NCI-H2171 (cell line): ENCODE results near the gene SMPDL3A.
A peak's percentile ranks its signal among the peaks of the same experiment; 100 is the strongest.

Experiments used
- DNase-seq: peaks from one replicate; lab custom pipeline; 2025; lab: John Stamatoyannopoulos, UW

SMPDL3A gene

GRCh38 chr6:122804962-122805485 lies 16.0 kb downstream of the SMPDL3A start:
- no peak for DNase-seq

DNA sequence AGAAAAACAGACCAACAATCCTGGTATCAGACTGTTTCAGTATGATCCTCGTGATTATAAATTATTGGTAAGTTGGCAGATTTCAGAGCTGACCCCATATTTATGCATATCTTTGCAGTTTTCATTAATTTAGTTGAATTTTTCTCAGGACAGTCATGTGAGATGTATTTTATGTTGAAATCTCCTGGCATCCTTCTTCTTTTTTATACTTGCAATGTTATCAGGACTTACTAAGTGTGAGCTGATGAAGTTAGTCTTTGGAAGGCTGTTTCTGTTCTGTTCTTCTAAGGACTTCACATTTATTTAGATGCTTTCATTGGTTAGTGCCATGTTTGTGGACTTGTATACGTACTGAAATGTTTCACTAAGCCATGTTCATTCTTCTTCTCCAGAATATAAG lies 17.2 kb downstream of the SMPDL3A start:
- no peak for DNase-seq

GRCh38 chr6:122808121-122808885 lies 19.2 kb downstream of the SMPDL3A start:
- no peak for DNase-seq

DNA sequence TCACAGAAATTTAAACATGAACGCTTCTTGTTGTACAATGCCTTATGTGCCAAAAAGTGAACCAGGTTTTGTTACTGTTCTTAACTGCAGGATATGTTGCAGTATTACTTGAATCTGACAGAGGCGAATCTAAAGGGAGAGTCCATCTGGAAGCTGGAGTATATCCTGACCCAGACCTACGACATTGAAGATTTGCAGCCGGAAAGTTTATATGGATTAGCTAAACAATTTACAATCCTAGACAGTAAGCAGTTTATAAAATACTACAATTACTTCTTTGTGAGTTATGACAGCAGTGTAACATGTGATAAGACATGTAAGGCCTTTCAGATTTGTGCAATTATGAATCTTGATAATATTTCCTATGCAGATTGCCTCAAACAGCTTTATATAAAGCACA lies 19.9 kb downstream of the SMPDL3A start:
- DNase-seq = no peak

- DNase-seq = no peak
Measured at GRCh38 chr6:122809691-122810090, 20.6 kb downstream of the SMPDL3A start.

GRCh38 chr6:122810189-122810588 lies 21.1 kb downstream of the SMPDL3A start:
- no peak for DNase-seq

GRCh38 chr6:122817358-122817757 lies 28.3 kb downstream of the SMPDL3A start:
- no peak for DNase-seq

DNA sequence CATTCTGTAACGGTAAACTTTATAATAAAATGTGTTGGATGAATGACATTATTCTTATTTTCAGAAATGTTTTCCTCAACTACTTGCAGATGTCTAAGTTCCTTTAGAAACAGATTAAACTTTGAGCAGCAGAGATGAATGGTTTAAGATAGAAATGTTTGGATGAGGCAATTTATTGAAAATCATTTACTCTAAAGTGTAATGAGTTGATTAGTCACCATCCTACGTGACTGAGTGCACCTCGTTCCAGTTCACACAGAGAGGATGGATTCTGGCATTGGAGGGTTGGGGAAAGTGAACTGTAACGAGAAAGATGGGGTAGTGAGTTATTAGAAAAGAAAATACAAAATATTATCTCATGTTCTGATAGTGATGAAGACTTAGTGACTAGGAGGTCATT lies 28.7 kb downstream of the SMPDL3A start:
- no peak for DNase-seq

GRCh38 chr6:122818866-122819265 lies 29.8 kb downstream of the SMPDL3A start:
- DNase-seq = no peak

DNA sequence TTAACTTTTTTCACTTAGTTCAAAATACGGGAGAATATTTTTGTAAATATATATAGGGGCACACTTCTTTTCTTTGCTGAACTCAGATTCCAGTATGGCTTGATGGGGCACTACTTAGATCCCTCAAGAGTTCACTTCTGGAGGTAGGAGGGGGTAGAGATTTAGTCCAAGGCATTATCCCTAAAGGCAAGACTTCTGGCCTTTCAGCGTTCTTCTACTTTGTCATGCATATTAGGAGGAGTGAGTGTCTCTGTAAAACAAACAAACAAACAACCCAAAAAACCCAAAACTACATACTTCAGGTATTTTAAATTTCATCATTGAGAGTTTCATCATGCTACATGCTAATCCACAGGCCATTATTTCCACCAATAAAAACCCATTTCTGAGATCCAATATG lies 32.0 kb downstream of the SMPDL3A start:
- no peak for DNase-seq

- DNase-seq = no peak
Measured at GRCh38 chr6:122825163-122825562, 36.1 kb downstream of the SMPDL3A start.

GRCh38 chr6:122829456-122829855 lies 40.4 kb downstream of the SMPDL3A start:
- no peak for DNase-seq

DNA sequence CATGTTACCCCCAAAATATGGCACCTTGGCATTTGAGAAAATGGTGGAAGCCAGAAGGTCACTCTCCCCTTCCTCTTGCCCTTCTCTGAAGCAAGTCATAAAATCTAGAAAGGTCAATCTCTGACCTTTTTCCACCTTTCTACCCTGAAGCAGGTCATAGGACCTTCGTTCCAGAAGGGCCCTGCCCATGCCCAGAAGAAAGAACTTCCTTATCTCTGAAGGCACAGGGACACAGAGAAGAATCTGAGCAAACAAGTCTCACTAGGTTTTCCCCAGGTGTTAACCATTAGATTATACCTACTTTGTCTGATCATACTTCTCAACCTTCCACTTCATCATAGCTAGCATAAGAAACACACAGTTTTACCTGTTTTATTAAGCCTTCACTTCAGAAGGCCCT lies 42.5 kb downstream of the SMPDL3A start:
- no peak for DNase-seq

GRCh38 chr6:122832459-122832858 lies 43.4 kb downstream of the SMPDL3A start:
- no peak for DNase-seq

DNA sequence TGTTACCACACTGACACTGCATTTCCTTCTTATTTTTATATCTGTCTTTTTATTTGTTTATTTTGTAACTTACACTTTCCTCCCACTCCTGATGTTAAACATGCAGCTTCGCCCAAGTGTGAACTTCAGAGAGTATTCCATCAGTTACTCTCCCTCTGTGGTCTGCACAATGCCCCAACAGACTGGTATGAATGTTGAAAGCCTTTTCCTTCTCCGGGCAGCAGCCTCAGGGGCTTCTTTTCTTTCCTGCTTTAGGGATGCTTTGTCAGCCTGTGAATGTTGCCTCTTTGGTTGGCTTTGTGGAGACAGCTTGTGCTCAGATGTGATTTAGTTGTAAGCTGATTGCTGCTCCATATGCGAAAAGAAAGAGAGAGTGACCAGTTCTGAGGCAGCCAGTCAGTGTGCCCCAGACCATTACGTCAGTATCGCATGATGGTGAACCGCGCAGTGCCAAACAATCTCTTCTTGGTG lies 44.0 kb downstream of the SMPDL3A start:
- DNase-seq = no peak

DNA sequence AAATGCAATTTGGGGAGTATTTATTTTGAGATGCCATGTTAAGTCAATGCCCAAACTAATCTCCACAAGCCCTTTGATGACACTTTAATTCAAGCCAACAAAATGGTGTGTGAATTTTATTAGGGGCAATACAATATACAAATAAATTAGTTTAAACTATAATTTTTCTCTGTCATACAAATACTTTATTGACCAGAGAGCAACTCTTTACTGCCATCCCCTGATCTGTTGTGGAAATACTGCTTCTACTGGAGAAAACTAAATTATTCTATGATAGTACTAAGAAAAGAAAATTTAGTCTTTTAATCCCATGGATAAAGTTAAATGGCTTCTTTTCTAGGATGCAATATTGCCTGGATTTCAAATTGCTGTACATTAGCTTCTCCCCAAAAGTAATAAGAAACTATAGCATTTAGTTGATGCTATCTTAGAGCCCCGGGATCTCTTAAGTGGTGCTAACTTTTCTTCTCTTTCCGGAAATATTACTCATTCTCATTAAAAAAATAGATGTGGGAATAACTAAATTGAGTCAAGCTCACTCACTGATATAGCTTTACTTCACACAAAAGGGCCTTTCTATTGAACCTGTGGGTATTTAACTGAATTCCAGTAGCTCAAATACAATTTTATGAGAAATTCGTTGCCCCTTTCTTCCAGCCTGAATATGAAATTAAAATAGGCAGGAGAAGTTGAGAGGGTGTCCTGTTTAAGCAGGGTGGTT lies 49.2 kb downstream of the SMPDL3A start:
- no peak for DNase-seq

DNA sequence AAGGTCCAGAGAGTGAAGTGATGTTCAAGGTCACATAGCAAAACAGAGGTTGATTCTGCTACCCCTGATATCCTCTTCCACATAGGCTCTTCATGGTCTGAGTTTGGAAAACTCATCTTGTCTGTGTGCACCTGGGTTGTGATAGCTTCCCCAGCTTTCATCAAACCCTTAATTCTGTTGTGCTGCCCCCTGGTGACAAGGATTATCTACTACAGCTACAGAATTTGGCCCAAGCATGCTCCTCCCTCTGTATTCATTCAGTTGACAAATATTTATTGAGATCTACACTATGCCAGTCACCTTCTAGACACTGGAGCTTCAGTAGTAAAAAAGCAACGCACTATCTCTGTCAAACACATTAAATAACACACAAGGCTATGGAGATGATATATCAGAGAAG lies 50.4 kb downstream of the SMPDL3A start:
- DNase-seq = peak; percentile 47

DNA sequence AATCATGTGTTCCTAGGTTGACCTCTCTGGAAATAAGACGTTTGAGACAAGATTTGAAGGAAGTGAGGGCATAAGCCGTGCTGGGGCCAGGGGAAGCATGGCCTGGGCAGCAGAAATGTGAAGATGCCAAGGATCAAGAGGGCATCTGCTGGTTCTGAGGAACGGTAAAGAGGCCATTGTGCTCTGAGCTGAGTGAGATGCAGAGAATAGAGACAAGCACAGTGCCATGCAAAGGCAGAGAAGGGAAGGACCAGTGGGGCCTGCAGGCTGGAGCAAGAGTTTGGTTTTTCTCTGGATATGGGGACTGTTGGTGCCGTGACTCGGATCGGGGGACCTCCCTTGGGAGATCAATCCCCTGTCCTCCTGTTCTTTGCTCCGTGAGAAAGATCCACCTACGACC lies 50.8 kb downstream of the SMPDL3A start:
- DNase-seq = no peak

DNA sequence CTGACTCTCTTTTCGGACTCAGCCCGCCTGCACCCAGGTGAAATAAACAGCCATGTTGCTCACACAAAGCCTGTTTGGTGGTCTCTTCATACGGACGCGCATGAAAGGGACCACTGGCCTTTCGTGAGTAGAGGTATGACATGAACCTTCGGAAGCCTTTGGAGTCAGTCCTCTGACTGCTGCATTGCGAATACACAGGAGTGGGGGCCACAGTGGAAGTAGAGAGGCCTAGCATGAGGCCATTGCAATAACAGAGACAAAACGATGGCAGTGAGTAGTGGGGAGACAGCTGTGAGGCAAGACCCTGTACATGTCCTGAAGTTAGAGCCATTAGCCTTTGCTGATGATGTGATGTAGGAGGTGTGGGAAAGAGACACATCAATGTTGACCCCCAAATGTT lies 56.4 kb downstream of the SMPDL3A start:
- no peak for DNase-seq

- no peak for DNase-seq
Measured at GRCh38 chr6:122845916-122846612, 57.0 kb downstream of the SMPDL3A start.

GRCh38 chr6:122853259-122853995 lies 64.4 kb downstream of the SMPDL3A start:
- no peak for DNase-seq
